CD14-positive monocyte (primary cell): ENCODE data around the gene NR6A1. TPM values are rescaled to one million over a fixed set of nuclear protein-coding genes. Genes with fewer than 3 reads are reported as not detected.

ENCODE experiments used
- DNase-seq, 3 donors: peaks; one replicate each; pipeline ENCODE4 v3.0.0-alpha.2; 2011 to 2022
- H2AFZ ChIP-seq: 2 replicates; pipeline ENCODE4 v1.6.0; 2012; ENCODE audit warnings: mild to moderate bottlenecking, low read depth, low read length, inconsistent platforms; ENCODE audit not compliant: insufficient read depth, poor library complexity, severe bottlenecking
- H3K27ac ChIP-seq, 2 donors: 1 replicate in 1 of 2; 2 replicates in 1 of 2; pipeline ENCODE4 v1.5.1; 2012 to 2013; ENCODE audit warnings: low read length in 2 of 2, control low read depth in 1 of 2, inconsistent platforms in 1 of 2, low read depth in 1 of 2, mild to moderate bottlenecking in 1 of 2
- H3K27me3 ChIP-seq, 2 donors: one replicate each; pipeline versions ENCODE4 v1.6.0 to v1.6.1; 2011 to 2013; ENCODE audit warnings: low read length in 2 of 2; ENCODE audit not compliant: control insufficient read depth in 2 of 2, insufficient read depth in 2 of 2
- H3K36me3 ChIP-seq, 2 donors: replicated peaks in 1 of 2; 1 replicate in 1 of 2; 2 replicates in 1 of 2; pipeline versions ENCODE4 v1.5.1 to v1.6.1; 2012 to 2013; ENCODE audit warnings: low read length in 2 of 2, control low read depth in 1 of 2, inconsistent platforms in 1 of 2, mild to moderate bottlenecking in 1 of 2; ENCODE audit not compliant: insufficient read depth in 2 of 2, control insufficient read depth in 1 of 2
- H3K4me1 ChIP-seq, 2 donors: 1 replicate in 1 of 2; 2 replicates in 1 of 2; pipeline versions ENCODE4 v1.5.1 to v1.6.1; 2012 to 2013; ENCODE audit warnings: low read length in 2 of 2, control low read depth in 1 of 2, inconsistent platforms in 1 of 2, mild to moderate bottlenecking in 1 of 2, moderate library complexity in 1 of 2; ENCODE audit not compliant: insufficient read depth in 2 of 2, control insufficient read depth in 1 of 2
- H3K4me2 ChIP-seq: replicated peaks from 2 replicates; pipeline ENCODE3; 2012; ENCODE audit warnings: low read length, moderate library complexity, mild to moderate bottlenecking; ENCODE audit not compliant: poor library complexity, severe bottlenecking; ENCODE audit errors: extremely low read depth
- H3K4me3 ChIP-seq, 3 experiments: fragments of 200-600 bp in 1 of 3; sonication (generic) in 1 of 3; replicated peaks in 1 of 3; 1 replicate in 2 of 3; 2 replicates in 1 of 3; pipeline ENCODE4 v1.5.1; 2011 to 2013; ENCODE audit warnings: low read length in 3 of 3, mild to moderate bottlenecking in 3 of 3, control low read depth in 2 of 3, low read depth in 2 of 3, inconsistent platforms in 1 of 3, moderate library complexity in 1 of 3
- H3K79me2 ChIP-seq: 2 replicates; pipeline ENCODE4 v1.6.0; 2012; ENCODE audit warnings: mild to moderate bottlenecking, control low read depth, inconsistent platforms, low read length, moderate library complexity; ENCODE audit not compliant: insufficient read depth
- H3K9ac ChIP-seq: 2 replicates; pipeline ENCODE4 v1.6.0; 2017; ENCODE audit warnings: low read length, mild to moderate bottlenecking; ENCODE audit not compliant: insufficient read depth, poor library complexity, severe bottlenecking
- H3K9me3 ChIP-seq, 2 donors: replicated peaks in 1 of 2; 1 replicate in 1 of 2; 2 replicates in 1 of 2; pipeline versions ENCODE4 v1.5.1 to v1.6.1; 2012 to 2013; ENCODE audit warnings: low read length in 2 of 2, control low read depth in 1 of 2; ENCODE audit not compliant: control insufficient read depth in 1 of 2, insufficient read depth in 1 of 2
- H4K20me1 ChIP-seq: 2 replicates; pipeline ENCODE4 v1.6.0; 2012; ENCODE audit warnings: mild to moderate bottlenecking, low read length, control low read depth, moderate library complexity; ENCODE audit not compliant: insufficient read depth
- H3K27ac Mint-ChIP-seq, 7 donors: one replicate each; pipeline ENCODE4 v1.8.0; 2020; ENCODE audit warnings: mild to moderate bottlenecking in 7 of 7, mixed read lengths in 7 of 7, moderate library complexity in 6 of 7, inconsistent platforms in 2 of 7
- H3K27me3 Mint-ChIP-seq, 3 donors: one replicate each; pipeline ENCODE4 v1.8.0; 2021 to 2022; ENCODE audit warnings: low read depth in 3 of 3, mild to moderate bottlenecking in 3 of 3, mixed read lengths in 3 of 3, moderate library complexity in 3 of 3, inconsistent platforms in 1 of 3
- H3K36me3 Mint-ChIP-seq, 2 donors: one replicate each; pipeline ENCODE4 v1.8.0; 2020; ENCODE audit warnings: mixed read lengths in 2 of 2, inconsistent platforms in 1 of 2, mild to moderate bottlenecking in 1 of 2
- H3K4me1 Mint-ChIP-seq: one replicate; pipeline ENCODE4 v1.8.0; 2020; ENCODE audit warnings: mild to moderate bottlenecking, mixed read lengths
- H3K4me3 Mint-ChIP-seq, 2 donors: one replicate each; pipeline ENCODE4 v1.8.0; 2020; ENCODE audit warnings: mild to moderate bottlenecking in 2 of 2, mixed read lengths in 2 of 2, moderate library complexity in 1 of 2
- H3K9me3 Mint-ChIP-seq, 7 donors: one replicate each; pipeline ENCODE4 v1.8.0; 2020 to 2022; ENCODE audit warnings: mixed read lengths in 7 of 7, mild to moderate bottlenecking in 6 of 7, moderate library complexity in 6 of 7, inconsistent platforms in 2 of 7
- WGBS: methylation state at CpG from one replicate; pipeline ENCODE4 v1.1.5; 2013; ENCODE audit warnings: missing lambda C conversion rate; ENCODE audit not compliant: insufficient coverage; 5-methylcytosine and 5-hydroxymethylcytosine counted together
- intact Hi-C, 2 donors: fragments of 100-400 bp; cut with micrococcal nuclease; formaldehyde crosslinking; loops; one replicate each; pipeline versions ENCODE4 v1.15.0 to v1.15.1; 2023
- polyA plus RNA-seq, 3 donors: library from polyadenylated mRNA; depleted of rRNA in 1 of 3; unstranded in 2 of 3; stranded (reverse) in 1 of 3; fragments of 300-500 nt in 2 of 3; fragments of >200 nt in 1 of 3; fragmentation: Illumina TruSeq in 2 of 3; gene quantifications; 1 replicate in 2 of 3; 2 replicates in 1 of 3; pipeline ENCODE4 v1.2.3, GENCODE V29; 2012 to 2021
- TF ChIP-seq, protein P1 (sequence below): fragments of 200-600 bp; IDR thresholded peaks from one replicate; pipeline ENCODE4 v1.8.0; 2022; ENCODE audit warnings: antibody characterized with exemption, mild to moderate bottlenecking

NR6A1 gene
- polyA plus RNA-seq, 3 donors: 0.15 to 2.9 (median 0.28) TPM

DNA sequence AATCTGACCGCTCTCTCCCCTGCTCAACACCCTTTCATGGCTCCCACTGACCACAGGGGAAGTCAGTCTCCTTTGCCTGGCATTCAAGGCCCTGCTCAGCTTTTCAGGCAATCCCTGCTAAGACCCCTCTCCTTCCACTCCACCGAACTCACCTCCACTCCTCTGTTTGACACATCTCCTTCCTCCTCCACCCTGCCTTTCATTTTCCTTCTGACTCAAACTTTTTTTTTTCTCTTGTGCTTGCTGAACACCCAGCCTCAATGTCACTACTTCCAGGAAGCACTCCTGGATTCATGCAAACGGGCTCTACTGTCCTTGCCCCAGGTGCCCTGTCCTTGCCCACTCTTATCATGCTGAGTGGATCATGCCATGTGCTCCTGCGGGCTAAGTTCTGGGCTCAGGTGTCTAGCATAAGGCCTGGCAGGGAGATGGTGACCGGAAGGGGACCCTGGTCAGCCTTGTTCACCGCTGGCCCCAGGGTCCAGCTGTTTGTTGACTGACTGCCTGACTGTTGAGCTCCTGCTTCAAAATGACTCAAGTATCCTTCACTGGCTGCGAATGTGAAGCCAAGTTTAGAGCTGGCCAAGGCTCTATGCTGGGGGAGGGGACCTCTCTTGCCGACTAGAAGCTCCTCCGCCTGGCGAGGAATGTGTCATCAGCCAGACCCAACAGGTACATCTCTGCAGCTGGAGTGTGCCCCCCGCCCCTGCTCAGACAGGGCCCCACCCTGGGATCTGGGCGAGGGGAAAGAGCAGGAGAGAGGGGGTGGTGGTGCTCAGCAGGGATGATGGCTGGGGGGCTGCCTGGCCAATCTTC lies 270.1 kb downstream of the NR6A1 start:
- Histone ChIP-seq H3K36me3 (no peaks in the 10 kb centered on the region), H2AFZ (no peak overlapping the region), H4K20me1 (no peaks in the 10 kb centered on the region), H3K27ac (no peak overlapping the region), H3K9ac (no peak overlapping the region), H3K9me3 (peaks cover 0 to 8% of the 10 kb centered on the region in 2 donors), H3K79me2 (no peaks in the 10 kb centered on the region), H3K4me1 (peaks cover 4 to 14% of the 10 kb centered on the region in 2 donors), H3K4me2 (no peak overlapping the region), H3K4me3 (no peak overlapping the region), H3K27me3 (peaks cover 17 to 48% of the 10 kb centered on the region in 2 donors)
- Mint-ChIP-seq H3K9me3 (peaks cover 0 to 12% (median 8%) of the 10 kb centered on the region in 7 donors), H3K4me3 (peak overlapping the region; percentile 14), H3K27ac (no peak overlapping the region), H3K27me3 (peaks cover 35 to 50% (median 46%) of the 10 kb centered on the region in 3 donors), H3K36me3 (peaks cover 4% of the 10 kb centered on the region in 2 donors), H3K4me1 (peaks cover 9% of the 10 kb centered on the region)
- 91% methylated on average over 11 of the region's 12 CpGs for WGBS
- DNase-seq: no peak
- TF ChIP-seq, protein P1, sequence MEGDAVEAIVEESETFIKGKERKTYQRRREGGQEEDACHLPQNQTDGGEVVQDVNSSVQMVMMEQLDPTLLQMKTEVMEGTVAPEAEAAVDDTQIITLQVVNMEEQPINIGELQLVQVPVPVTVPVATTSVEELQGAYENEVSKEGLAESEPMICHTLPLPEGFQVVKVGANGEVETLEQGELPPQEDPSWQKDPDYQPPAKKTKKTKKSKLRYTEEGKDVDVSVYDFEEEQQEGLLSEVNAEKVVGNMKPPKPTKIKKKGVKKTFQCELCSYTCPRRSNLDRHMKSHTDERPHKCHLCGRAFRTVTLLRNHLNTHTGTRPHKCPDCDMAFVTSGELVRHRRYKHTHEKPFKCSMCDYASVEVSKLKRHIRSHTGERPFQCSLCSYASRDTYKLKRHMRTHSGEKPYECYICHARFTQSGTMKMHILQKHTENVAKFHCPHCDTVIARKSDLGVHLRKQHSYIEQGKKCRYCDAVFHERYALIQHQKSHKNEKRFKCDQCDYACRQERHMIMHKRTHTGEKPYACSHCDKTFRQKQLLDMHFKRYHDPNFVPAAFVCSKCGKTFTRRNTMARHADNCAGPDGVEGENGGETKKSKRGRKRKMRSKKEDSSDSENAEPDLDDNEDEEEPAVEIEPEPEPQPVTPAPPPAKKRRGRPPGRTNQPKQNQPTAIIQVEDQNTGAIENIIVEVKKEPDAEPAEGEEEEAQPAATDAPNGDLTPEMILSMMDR: no peak
- intact Hi-C loops: no loop called here

DNA sequence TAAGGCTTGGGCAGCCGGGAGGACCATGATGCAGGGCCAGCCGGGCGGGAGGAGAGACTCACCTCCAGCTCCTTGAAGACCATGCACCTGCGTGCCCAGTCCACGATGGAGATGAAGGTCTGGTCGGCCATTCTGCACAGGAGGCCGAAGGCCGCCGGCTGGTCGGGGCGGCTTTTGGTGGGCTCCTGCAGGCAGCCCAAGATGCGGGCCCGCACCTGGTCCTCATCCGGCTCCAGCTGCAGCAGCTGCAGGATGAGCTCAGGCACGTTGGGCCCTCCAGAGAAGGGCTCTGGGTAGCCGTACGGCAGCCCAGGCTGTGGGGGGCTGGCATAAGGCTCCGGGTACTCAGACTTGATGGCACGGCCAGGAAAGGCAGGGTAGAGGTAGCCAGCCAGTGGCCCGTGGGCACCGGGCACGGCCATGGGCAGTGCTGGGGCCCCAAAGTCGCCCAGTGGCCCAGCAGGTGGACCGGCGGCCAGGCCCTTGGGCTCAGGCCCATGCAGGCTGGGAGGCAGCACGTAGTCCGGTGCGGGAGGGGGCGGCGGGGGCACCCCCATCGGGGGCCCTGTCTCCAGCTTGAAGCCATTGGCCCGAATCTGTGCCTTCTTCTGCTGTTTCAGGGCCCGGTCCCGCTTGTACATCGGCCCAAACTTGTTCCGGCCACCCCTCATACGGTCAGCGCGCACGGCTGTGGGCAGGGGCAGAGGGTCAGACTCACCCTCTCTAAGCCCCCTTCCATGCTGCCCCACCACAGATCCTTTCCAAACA lies 270.9 kb downstream of the NR6A1 start:
- no peaks in the 10 kb centered on the region for H3K36me3 ChIP-seq
- WGBS: 96% methylated on average over 40 of the region's 40 CpGs
- no peak overlapping the region for H3K27ac Mint-ChIP-seq
- H3K79me2 ChIP-seq: no peaks in the 10 kb centered on the region
- H3K4me2 ChIP-seq: no peak overlapping the region
- no peak for DNase-seq
- H4K20me1 ChIP-seq: no peaks in the 10 kb centered on the region
- H3K27me3 ChIP-seq: peaks cover 15 to 40% of the 10 kb centered on the region in 2 donors
- H3K4me1 ChIP-seq: peaks cover 4 to 22% of the 10 kb centered on the region in 2 donors
- H3K4me1 Mint-ChIP-seq: peaks cover 15% of the 10 kb centered on the region
- TF ChIP-seq, protein P1: no peak
- peak overlapping the region in 1 of 2 donors; percentile 14 for H3K4me3 Mint-ChIP-seq
- H2AFZ ChIP-seq: no peak overlapping the region
- peaks cover 4% of the 10 kb centered on the region in 2 donors for H3K36me3 Mint-ChIP-seq
- no peak overlapping the region for H3K27ac ChIP-seq
- peaks cover 0 to 6% of the 10 kb centered on the region in 2 donors for H3K9me3 ChIP-seq
- no peak overlapping the region for H3K9ac ChIP-seq
- H3K9me3 Mint-ChIP-seq: peaks cover 0 to 13% (median 6%) of the 10 kb centered on the region in 7 donors
- no peak overlapping the region for H3K4me3 ChIP-seq
- intact Hi-C loops: no loop called here
- peaks cover 27 to 42% (median 40%) of the 10 kb centered on the region in 3 donors for H3K27me3 Mint-ChIP-seq
